SK-N-MC (cell line): ENCODE results near the gene METTL5.

Source experiments
- DNase-seq: peaks from one replicate; pipeline ENCODE4 v3.0.0-alpha.2; 2011; ENCODE audit warnings: low read depth, low spot score
- H3K27ac ChIP-seq: fragments of 200-600 bp; sonication (generic); 2 replicates; pipeline ENCODE4 v1.5.1; 2016; ENCODE audit warnings: mixed run types
- H3K36me3 ChIP-seq: fragments of 200-600 bp; sonication (generic); 2 replicates; pipeline ENCODE4 v1.6.1; 2017; ENCODE audit warnings: antibody characterized with exemption, low read length, mixed read lengths; ENCODE audit not compliant: insufficient read depth
- H3K4me3 ChIP-seq: fragments of 200-600 bp; sonication (generic); 2 replicates; pipeline ENCODE4 v1.5.1; 2016
- H3K9ac ChIP-seq: fragments of 200-600 bp; sonication (generic); 2 replicates; pipeline ENCODE4 v1.8.0; 2017; ENCODE audit warnings: mixed run types, mixed read lengths; ENCODE audit not compliant: insufficient read length
- H3K9me3 ChIP-seq: fragments of 200-600 bp; sonication (generic); 2 replicates; pipeline ENCODE4 v1.6.1; 2017; ENCODE audit warnings: low read depth, mild to moderate bottlenecking, antibody characterized with exemption, low read length, moderate library complexity, mixed read lengths
- EZH2 ChIP-seq: fragments of 200-600 bp; sonication (generic); IDR thresholded peaks from one replicate; pipeline ENCODE4 v1.6.1; 2017; ENCODE audit warnings: antibody characterized with exemption
- FOXP2 ChIP-seq: optimal IDR thresholded peaks from 2 replicates; pipeline ENCODE3; 2011; ENCODE audit warnings: mild to moderate bottlenecking, moderate library complexity; ENCODE audit not compliant: insufficient read depth; ENCODE audit errors: extremely low read length, control extremely low read depth
- POLR2AphosphoS5 ChIP-seq: IDR thresholded peaks from 2 replicates; pipeline ENCODE4 v1.6.1; 2012; ENCODE audit warnings: mild to moderate bottlenecking, low read depth, low read length, borderline replicate concordance

Gene METTL5

GRCh38 chr2:169775354-169775753 is 49.4 kb downstream of the METTL5 start:
- DNase-seq: no peak
- Histone ChIP-seq H3K9me3 (no peaks in the 10 kb centered on the region), H3K36me3 (no peaks in the 10 kb centered on the region), H3K4me3 (no peak overlapping the region), H3K9ac (peak overlapping the region; percentile 10), H3K27ac (peak overlapping the region; percentile 53; the same call in 1 of the 2 replicates)
- no peak for TF ChIP-seq POLR2AphosphoS5
- TF ChIP-seq FOXP2: no peak
- no peak for TF ChIP-seq EZH2

GRCh38 chr2:169772651-169773050 is 52.1 kb downstream of the METTL5 start:
- Histone ChIP-seq H3K9me3 (no peaks in the 10 kb centered on the region), H3K36me3 (no peaks in the 10 kb centered on the region), H3K9ac (no peak overlapping the region), H3K27ac (no peak overlapping the region), H3K4me3 (no peak overlapping the region)
- TF ChIP-seq FOXP2 (no peak), POLR2AphosphoS5 (no peak), EZH2 (no peak)
- no peak for DNase-seq

- Histone ChIP-seq H3K27ac (no peak overlapping the region), H3K9ac (no peak overlapping the region), H3K4me3 (no peak overlapping the region), H3K36me3 (no peaks in the 10 kb centered on the region), H3K9me3 (no peaks in the 10 kb centered on the region)
- TF ChIP-seq POLR2AphosphoS5 (no peak), FOXP2 (no peak), EZH2 (no peak)
- DNase-seq: no peak
Observed at GRCh38 chr2:169771612-169772011, 53.1 kb downstream of the METTL5 start.

- H3K27ac ChIP-seq: no peak overlapping the region
- H3K9ac ChIP-seq: no peak overlapping the region
- TF ChIP-seq POLR2AphosphoS5: no peak
- TF ChIP-seq FOXP2: no peak
- TF ChIP-seq EZH2: no peak
- no peak for DNase-seq
- H3K9me3 ChIP-seq: no peaks in the 10 kb centered on the region
- H3K4me3 ChIP-seq: no peak overlapping the region
- H3K36me3 ChIP-seq: no peaks in the 10 kb centered on the region
Observed at GRCh38 chr2:169771021-169771420, 53.7 kb downstream of the METTL5 start.

DNA sequence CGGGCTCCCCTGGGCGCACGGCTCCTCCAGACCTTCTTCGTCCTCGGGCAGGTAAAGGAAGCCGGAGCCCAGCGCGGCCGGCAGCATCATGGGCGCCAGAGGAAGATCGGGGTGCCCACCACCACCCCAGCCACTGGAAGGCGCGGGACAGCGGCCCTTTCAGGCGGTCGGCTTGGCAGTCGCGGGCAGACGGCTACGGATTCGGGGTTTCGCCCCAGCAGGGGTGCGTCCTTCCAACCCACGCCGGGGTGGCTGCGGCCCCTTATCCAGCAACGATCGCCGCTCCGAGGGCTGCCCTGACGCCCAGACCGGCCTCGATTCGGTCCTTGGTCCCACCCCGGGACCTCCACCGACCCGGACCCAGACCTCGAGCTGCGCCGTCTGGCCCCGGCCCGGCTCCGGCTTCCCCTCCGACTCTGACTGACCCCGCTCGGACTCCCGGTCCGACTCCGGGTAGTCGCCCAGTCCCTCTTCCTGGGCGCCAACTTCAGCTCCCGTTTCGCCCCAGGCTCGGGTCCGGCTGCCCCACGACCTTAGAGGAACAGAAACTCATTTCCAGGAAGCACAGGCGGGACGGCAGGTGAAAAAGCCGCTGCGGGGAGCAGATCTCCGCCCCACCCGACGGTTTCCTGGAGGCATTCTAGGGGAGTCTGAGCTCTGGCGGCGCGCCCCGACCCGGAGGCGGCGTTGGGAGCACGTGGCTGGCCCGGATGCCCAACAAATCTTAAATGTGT is 56.3 kb downstream of the METTL5 start:
- DNase-seq: no peak
- Histone ChIP-seq H3K9me3 (no peaks in the 10 kb centered on the region), H3K4me3 (no peak overlapping the region), H3K36me3 (no peaks in the 10 kb centered on the region), H3K27ac (no peak overlapping the region), H3K9ac (no peak overlapping the region)
- TF ChIP-seq FOXP2 (no peak), POLR2AphosphoS5 (no peak), EZH2 (no peak)

DNA sequence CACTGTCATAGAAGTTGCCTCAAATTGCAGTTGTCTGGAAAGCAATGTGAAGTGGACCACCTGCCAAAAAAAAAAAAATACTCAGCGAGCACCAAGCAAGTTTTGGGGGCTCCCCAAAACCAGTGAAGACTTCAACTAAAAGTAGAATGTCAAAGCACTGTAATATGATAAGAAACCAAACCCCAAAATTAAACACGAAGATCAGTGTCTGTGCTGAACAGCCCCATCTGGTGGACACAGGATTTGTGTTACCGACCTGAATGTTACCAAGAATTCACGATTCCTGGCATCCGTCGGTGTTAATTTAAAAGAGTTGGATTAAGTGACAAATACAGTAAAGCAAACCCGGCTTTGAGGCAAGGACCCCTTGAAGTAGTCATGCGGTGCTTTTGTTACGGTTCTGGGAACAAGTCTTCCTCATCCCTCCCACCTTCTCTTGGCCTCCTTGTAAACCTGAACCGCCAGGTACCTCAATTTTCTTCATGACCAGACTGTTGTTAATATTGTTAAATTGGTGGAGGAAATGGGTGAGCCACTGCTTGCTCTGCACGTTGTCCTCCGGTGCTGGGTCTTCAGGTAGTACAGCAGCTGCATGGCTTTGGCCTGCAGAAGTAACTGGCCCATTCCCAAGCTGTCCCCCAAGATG is 57.3 kb downstream of the METTL5 start:
- no peak for TF ChIP-seq POLR2AphosphoS5
- no peak for TF ChIP-seq EZH2
- no peak for TF ChIP-seq FOXP2
- Histone ChIP-seq H3K27ac (no peak overlapping the region), H3K4me3 (no peak overlapping the region), H3K9me3 (no peaks in the 10 kb centered on the region), H3K9ac (no peak overlapping the region), H3K36me3 (no peaks in the 10 kb centered on the region)
- no peak for DNase-seq

GRCh38 chr2:169765523-169765922 is 59.2 kb downstream of the METTL5 start:
- no peak overlapping the region for H3K4me3 ChIP-seq
- no peaks in the 10 kb centered on the region for H3K36me3 ChIP-seq
- no peaks in the 10 kb centered on the region for H3K9me3 ChIP-seq
- no peak for DNase-seq
- no peak for TF ChIP-seq POLR2AphosphoS5
- no peak overlapping the region for H3K27ac ChIP-seq
- H3K9ac ChIP-seq: no peak overlapping the region

- H3K4me3 ChIP-seq: no peak overlapping the region
- H3K36me3 ChIP-seq: no peaks in the 10 kb centered on the region
- H3K27ac ChIP-seq: no peak overlapping the region
- DNase-seq: no peak
- H3K9me3 ChIP-seq: no peaks in the 10 kb centered on the region
- H3K9ac ChIP-seq: no peak overlapping the region
- TF ChIP-seq POLR2AphosphoS5 (no peak), FOXP2 (no peak), EZH2 (no peak)
Observed at GRCh38 chr2:169761970-169762292, 62.8 kb downstream of the METTL5 start.
